GM12878 (cell line): ENCODE results near the gene MRPL16. TPM values are rescaled to one million over a fixed set of nuclear protein-coding genes. Genes with fewer than 3 reads are reported as not detected.

ENCODE experiments used
- ATAC-seq: fragments of 200-7000 bp; cut with Tn5 transposase; 3 replicates; pipeline ENCODE4 v1.9.1; 2020; ENCODE audit warnings: mild to moderate bottlenecking, moderate library complexity
- BruUV-seq: library from RNA; stranded (reverse); fragments of 400-500 nt; replicated peaks from 2 replicates; lab custom pipeline; 2021; lab: Mats Ljungman, UMichigan
- CTCF ChIA-PET: fragments of 300-600 bp; sonication (Branson Sonifier 250); formaldehyde crosslinking; extraction: SDS; loops from one replicate; lab custom pipeline; 2021; ENCODE audit warnings: inconsistent platforms; lab: Yijun Ruan, JAX
- POLR2A ChIA-PET: fragments of 350-600 bp; formaldehyde crosslinking; extraction: SDS; loops from one replicate; lab custom pipeline; 2021; ENCODE audit warnings: inconsistent platforms; lab: Charles Lee
- RAD21 ChIA-PET: fragments of 300-600 bp; sonication (Branson Sonifier 250); formaldehyde crosslinking; loops from one replicate; lab custom pipeline; 2023; ENCODE audit warnings: antibody characterized with exemption; ENCODE audit not compliant: unreplicated experiment; lab: Charles Lee
- SMC1A ChIA-PET: fragments of 300-600 bp; sonication (Branson Sonifier 250); formaldehyde crosslinking; loops from one replicate; lab custom pipeline; 2023; ENCODE audit not compliant: unreplicated experiment, uncharacterized antibody; lab: Charles Lee
- DNase-seq: peaks from one replicate; pipeline ENCODE4 v3.0.0-alpha.2; 2011; ENCODE audit warnings: low read depth, low spot score
- FAIRE-seq: peaks from 3 replicates; lab custom pipeline; 2011; peaks lifted over from hg19 to GRCh38; lab: Jason Lieb, UNC
- H2AFZ ChIP-seq: 2 replicates; pipeline ENCODE4 v1.6.0; 2011; ENCODE audit warnings: low read depth, low read length, control low read depth; ENCODE audit not compliant: control insufficient read depth
- H3K27ac ChIP-seq: 2 replicates; pipeline ENCODE4 v1.5.1; 2011; ENCODE audit warnings: control low read depth; ENCODE audit not compliant: control insufficient read depth, insufficient read depth
- H3K27me3 ChIP-seq, 2 experiments: replicated peaks in 1 of 2; 2 replicates each; pipeline versions ENCODE4 v1.6.0 to v1.6.1; 2011; ENCODE audit warnings: low read length in 1 of 2; ENCODE audit not compliant: control insufficient read depth in 2 of 2, insufficient read depth in 2 of 2
- H3K36me3 ChIP-seq, 2 experiments: 2 replicates each; pipeline ENCODE4 v1.5.1; 2011; ENCODE audit warnings: low read length in 1 of 2; ENCODE audit not compliant: control insufficient read depth in 2 of 2, insufficient read depth in 2 of 2
- H3K4me1 ChIP-seq: 2 replicates; pipeline ENCODE4 v1.6.1; 2011; ENCODE audit warnings: mild to moderate bottlenecking, low read length, moderate library complexity, mixed read lengths; ENCODE audit not compliant: control insufficient read depth, insufficient read depth
- H3K4me2 ChIP-seq: 2 replicates; pipeline ENCODE4 v1.6.0; 2011; ENCODE audit warnings: control low read depth; ENCODE audit not compliant: control insufficient read depth, insufficient read depth
- H3K4me3 ChIP-seq: fragments of 200-600 bp; sonication (generic); 2 replicates; pipeline ENCODE4 v1.5.1; 2016
- H3K79me2 ChIP-seq: 2 replicates; pipeline ENCODE4 v1.6.0; 2011; ENCODE audit warnings: low read length; ENCODE audit not compliant: control insufficient read depth, insufficient read depth
- H3K9ac ChIP-seq: 2 replicates; pipeline ENCODE4 v1.8.0; 2011; ENCODE audit warnings: low read length, control low read depth, mixed read lengths; ENCODE audit not compliant: control insufficient read depth, insufficient read depth
- H3K9me3 ChIP-seq: replicated peaks from 3 replicates; pipeline ENCODE4 v1.5.1; 2011; ENCODE audit warnings: mild to moderate bottlenecking, low read length; ENCODE audit not compliant: control insufficient read depth, insufficient read depth
- H4K20me1 ChIP-seq: 2 replicates; pipeline ENCODE4 v1.6.0; 2011; ENCODE audit not compliant: control insufficient read depth, insufficient read depth
- CHD2 ChIP-seq: IDR thresholded peaks from 2 replicates; pipeline ENCODE4 v1.6.1; 2011; ENCODE audit warnings: low read depth, low read length, improper control_type of control experiment, borderline replicate concordance
- CTCF ChIP-seq, 3 experiments: IDR thresholded peaks in 2 of 3; conservative IDR thresholded peaks in 1 of 3; 2 replicates each; pipeline ENCODE4 v1.5.1; 2011; ENCODE audit warnings: low read depth in 3 of 3, low read length in 3 of 3, mild to moderate bottlenecking in 3 of 3, control low read depth in 2 of 3, moderate library complexity in 2 of 3, inconsistent platforms in 1 of 3, mixed read lengths in 1 of 3; ENCODE audit not compliant: control insufficient read depth in 2 of 3, insufficient read depth in 1 of 3; ENCODE audit errors: extremely low read depth in 1 of 3
- HDAC6 ChIP-seq: fragments of 200-600 bp; sonication (generic); IDR thresholded peaks from one replicate; pipeline ENCODE4 v1.8.0; 2017; ENCODE audit warnings: antibody characterized with exemption; ENCODE audit not compliant: unreplicated experiment
- NFIC ChIP-seq: IDR thresholded peaks from 2 replicates; pipeline ENCODE4 v1.6.1; 2012; ENCODE audit warnings: low read depth, mild to moderate bottlenecking, inconsistent platforms, low read length, moderate library complexity
- RAD21 ChIP-seq: IDR thresholded peaks from 2 replicates; pipeline ENCODE4 v1.6.1; 2011; ENCODE audit warnings: mild to moderate bottlenecking, low read depth, low read length, moderate library complexity; ENCODE audit not compliant: insufficient read depth
- RCOR1 ChIP-seq: conservative IDR thresholded peaks from 2 replicates; pipeline ENCODE4 v1.6.1; 2012; ENCODE audit warnings: low read depth, low read length, improper control_type of control experiment
- USF2 ChIP-seq: IDR thresholded peaks from 2 replicates; pipeline ENCODE4 v1.6.1; 2011; ENCODE audit warnings: low read depth, low read length, improper control_type of control experiment, borderline replicate concordance
- WGBS: methylation state at CpG from one replicate; pipeline ENCODE4 v1.1.6; 2016; ENCODE audit warnings: low lambda C conversion rate; ENCODE audit not compliant: insufficient replicate concordance, insufficient coverage; ENCODE audit errors: missing lambda C conversion rate; 5-methylcytosine and 5-hydroxymethylcytosine counted together
- in situ Hi-C: fragments of 300-500 bp; cut with MboI; formaldehyde crosslinking; loops from 9 replicates; pipeline ENCODE4 v1.14.3; 2018; ENCODE audit warnings: mixed read lengths
- intact Hi-C: fragments of 100-400 bp; cut with micrococcal nuclease; formaldehyde crosslinking; loops from one replicate; pipeline ENCODE4 v1.14.2; 2022; ENCODE audit not compliant: unreplicated experiment
- polyA plus RNA-seq, 11 experiments: library from polyadenylated mRNA; depleted of rRNA in 4 of 11; unstranded in 6 of 11; stranded (reverse) in 5 of 11; fragments of >200 nt; fragmentation: Nextera tagmentation in 4 of 11; fragmentation: Illumina TruSeq in 1 of 11; extraction: Ambion mirVana in 4 of 11; extraction: Trizol in 1 of 11; gene quantifications; 1 replicate in 1 of 11; 2 replicates in 10 of 11; pipeline versions ENCODE4 v1.2.1 to v1.2.3, GENCODE V29; 2011 to 2016; ENCODE audit warnings: inconsistent platforms in 2 of 11, missing spikeins in 2 of 11, low read depth in 1 of 11
- total RNA-seq, 4 experiments: library from RNA; depleted of rRNA in 3 of 4; stranded (reverse); fragments of >200 nt in 3 of 4; fragmentation: Illumina TruSeq in 1 of 4; extraction: Trizol in 1 of 4; gene quantifications; 2 replicates each; pipeline versions ENCODE4 v1.2.1 to v1.2.3, GENCODE V29; 2013 to 2021

Gene MRPL16
- total and polyA plus RNA-seq, 10 of the 15 experiments (the other 5 are each of a cell fraction or from before 2014, with no cell fraction given): 38.2 to 167 (median 106) TPM

DNA sequence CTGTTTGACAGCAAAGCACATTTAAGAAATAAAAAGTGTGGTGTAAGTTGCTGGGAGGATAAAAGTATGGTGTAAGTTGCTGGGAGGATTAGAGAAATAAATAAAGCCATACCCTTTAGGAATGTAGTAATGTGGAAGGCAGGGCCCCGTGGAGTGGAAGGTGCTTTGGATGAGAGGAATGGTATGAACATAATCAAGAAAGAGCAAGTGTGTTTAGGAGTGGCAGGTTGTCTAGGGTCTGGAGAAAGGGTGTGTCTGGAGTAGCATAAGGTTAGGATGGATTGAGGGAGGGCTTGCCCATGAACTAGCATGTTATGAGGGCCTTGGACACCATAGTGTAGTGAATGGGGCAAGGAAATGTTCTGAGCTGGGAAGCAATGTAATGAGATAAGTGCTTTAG lies 18.1 kb downstream of the MRPL16 start:
- Histone ChIP-seq H3K79me2 (no peaks in the 10 kb centered on the region), H3K9ac (no peak overlapping the region), H3K4me1 (no peaks in the 10 kb centered on the region), H4K20me1 (no peaks in the 10 kb centered on the region), H3K9me3 (no peaks in the 10 kb centered on the region), H3K4me3 (no peak overlapping the region), H3K27ac (no peak overlapping the region), H3K4me2 (no peak overlapping the region), H2AFZ (no peak overlapping the region), H3K36me3 (no peaks in the 10 kb centered on the region), H3K27me3 (no peaks in the 10 kb centered on the region)
- POLR2A ChIA-PET: no interaction called here
- RAD21 ChIA-PET: no interaction called here
- SMC1A ChIA-PET: no interaction called here
- 18% methylated on average over 1 of the region's 1 CpG for WGBS
- intact Hi-C loops: no loop called here
- ATAC-seq: no peak
- no peak for DNase-seq
- no TSS peak for BruUV-seq
- no peak for FAIRE-seq
- in situ Hi-C loops: no loop called here
- TF ChIP-seq RCOR1 (no peak), HDAC6 (no peak), USF2 (no peak), RAD21 (no peak), CTCF (IDR thresholded peaks at IDR 0.05 in 2 of 3, conservative IDR thresholded peaks at IDR 0.05 in 1 of 3; ENCODE audit: control insufficient read depth in 2 of 3, extremely low read depth in 1 of 3, insufficient read depth in 1 of 3, low read depth in 3 of 3, low read length in 3 of 3) (no peak), CHD2 (no peak), NFIC (no peak)
- TF ChIP-seq, all 136 proteins: peak for 0
- CTCF ChIA-PET: interaction anchor here (0.7 kb wide), 1 partner anchor 9 kb away, joined by 3 read pairs; no protein-coding TSS in a partner anchor
